ENCODE results near the gene NOVA1. TPM values are rescaled to one million over a fixed set of nuclear protein-coding genes. Genes with fewer than 3 reads are reported as not detected.
A peak's percentile ranks its signal among the peaks of the same experiment; 100 is the strongest.

NOVA1 gene
- polyA plus RNA-seq, 2 of the 4 experiments (the other 2 are of a cell fraction) = 5.1 to 9.8 TPM

- TF ChIP-seq HDAC2 (IDR thresholded peaks at IDR 0.05) (no peak), SREBF2 (IDR thresholded peaks at IDR 0.05) (no peak), HES2 (IDR thresholded peaks at IDR 0.05) (no peak), ESRRA (IDR thresholded peaks at IDR 0.05; ENCODE audit: borderline replicate concordance, low read length) (no peak), MAFK (IDR thresholded peaks at IDR 0.05; ENCODE audit: partially characterized antibody) (no peak), ATOH8 (CRISPR knock-in tag; IDR thresholded peaks at IDR 0.05; ENCODE audit: low read depth) (no peak), JUN (IDR thresholded peaks at IDR 0.05) (no peak), SMC3 (IDR thresholded peaks at IDR 0.05) (no peak), TFCP2L1 (CRISPR knock-in tag; IDR thresholded peaks at IDR 0.05) (no peak), FOSL2 (IDR thresholded peaks at IDR 0.05) (no peak), FOSL2 (CRISPR knock-in tag; IDR thresholded peaks at IDR 0.05) (no peak), REST (IDR thresholded peaks at IDR 0.05) (no peak), NPAS2 (CRISPR knock-in tag; IDR thresholded peaks at IDR 0.05; ENCODE audit: borderline replicate concordance) (no peak)
- TF ChIP-seq, protein P1, sequence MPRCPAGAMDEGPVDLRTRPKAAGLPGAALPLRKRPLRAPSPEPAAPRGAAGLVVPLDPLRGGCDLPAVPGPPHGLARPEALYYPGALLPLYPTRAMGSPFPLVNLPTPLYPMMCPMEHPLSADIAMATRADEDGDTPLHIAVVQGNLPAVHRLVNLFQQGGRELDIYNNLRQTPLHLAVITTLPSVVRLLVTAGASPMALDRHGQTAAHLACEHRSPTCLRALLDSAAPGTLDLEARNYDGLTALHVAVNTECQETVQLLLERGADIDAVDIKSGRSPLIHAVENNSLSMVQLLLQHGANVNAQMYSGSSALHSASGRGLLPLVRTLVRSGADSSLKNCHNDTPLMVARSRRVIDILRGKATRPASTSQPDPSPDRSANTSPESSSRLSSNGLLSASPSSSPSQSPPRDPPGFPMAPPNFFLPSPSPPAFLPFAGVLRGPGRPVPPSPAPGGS (IDR thresholded peaks at IDR 0.05) = no peak
- TF ChIP-seq, protein P2, sequence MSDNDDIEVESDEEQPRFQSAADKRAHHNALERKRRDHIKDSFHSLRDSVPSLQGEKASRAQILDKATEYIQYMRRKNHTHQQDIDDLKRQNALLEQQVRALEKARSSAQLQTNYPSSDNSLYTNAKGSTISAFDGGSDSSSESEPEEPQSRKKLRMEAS (IDR thresholded peaks at IDR 0.05) = no peak
- TF ChIP-seq, protein P3, sequence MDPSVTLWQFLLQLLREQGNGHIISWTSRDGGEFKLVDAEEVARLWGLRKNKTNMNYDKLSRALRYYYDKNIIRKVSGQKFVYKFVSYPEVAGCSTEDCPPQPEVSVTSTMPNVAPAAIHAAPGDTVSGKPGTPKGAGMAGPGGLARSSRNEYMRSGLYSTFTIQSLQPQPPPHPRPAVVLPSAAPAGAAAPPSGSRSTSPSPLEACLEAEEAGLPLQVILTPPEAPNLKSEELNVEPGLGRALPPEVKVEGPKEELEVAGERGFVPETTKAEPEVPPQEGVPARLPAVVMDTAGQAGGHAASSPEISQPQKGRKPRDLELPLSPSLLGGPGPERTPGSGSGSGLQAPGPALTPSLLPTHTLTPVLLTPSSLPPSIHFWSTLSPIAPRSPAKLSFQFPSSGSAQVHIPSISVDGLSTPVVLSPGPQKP (IDR thresholded peaks at IDR 0.05; ENCODE audit: low read depth, low read length) = no peak
- ATAC-seq (no peak), FAIRE-seq (no peak), DNase-seq (ENCODE audit: low read depth in 1 of 2, low spot score in 1 of 2) (no peak)
- ChIA-PET POLR2A (no interaction called here), CTCF (no interaction called here)
- H3K4me2 ChIP-seq = no peak overlapping the region
- 88% methylated on average over 2 of the region's 2 CpGs for WGBS (ENCODE audit: missing lambda C conversion rate)
- no peaks in the 10 kb centered on the region for H3K9me3 ChIP-seq
- no peaks in the 10 kb centered on the region for H3K4me1 ChIP-seq
- no peak overlapping the region for H3K4me3 ChIP-seq
- H3K27ac ChIP-seq = no peak overlapping the region
Observed at GRCh38 chr14:26577711-26578110, 20.1 kb downstream of the NOVA1 start.

- ATAC-seq = no peak
- FAIRE-seq = peak; percentile 51
- H3K9me3 ChIP-seq = no peaks in the 10 kb centered on the region
- H3K27ac ChIP-seq = no peak overlapping the region
- CTCF ChIA-PET = no interaction called here
- no peak overlapping the region for H3K4me3 ChIP-seq
- no peak for DNase-seq (ENCODE audit: low read depth in 1 of 2, low spot score in 1 of 2)
- 73% methylated on average over 1 of the region's 1 CpG for WGBS (ENCODE audit: missing lambda C conversion rate)
- no peak overlapping the region for H3K4me2 ChIP-seq
- POLR2A ChIA-PET = no interaction called here
- H3K4me1 ChIP-seq = no peaks in the 10 kb centered on the region
- TF ChIP-seq JUN (IDR thresholded peaks at IDR 0.05) (no peak), FOXS1 (CRISPR knock-in tag; IDR thresholded peaks at IDR 0.05) (no peak), HEYL (CRISPR knock-in tag; IDR thresholded peaks at IDR 0.05) (no peak), HMGXB4 (CRISPR knock-in tag; IDR thresholded peaks at IDR 0.05; ENCODE audit: borderline replicate concordance) (no peak), RFX5 (IDR thresholded peaks at IDR 0.05) (no peak), ESRRA (IDR thresholded peaks at IDR 0.05; ENCODE audit: borderline replicate concordance, low read length) (no peak), GATA3 (IDR thresholded peaks at IDR 0.05; ENCODE audit: borderline replicate concordance) (no peak), KDM5A (IDR thresholded peaks at IDR 0.05) (no peak), USF2 (IDR thresholded peaks at IDR 0.05) (no peak), NPAS2 (CRISPR knock-in tag; IDR thresholded peaks at IDR 0.05; ENCODE audit: borderline replicate concordance) (no peak), PHF8 (IDR thresholded peaks at IDR 0.05; ENCODE audit: borderline replicate concordance, low read depth) (no peak), RAD21 (conservative IDR thresholded peaks at IDR 0.05 in 1 of 2, IDR thresholded peaks at IDR 0.05 in 1 of 2) (no peak), SMC3 (IDR thresholded peaks at IDR 0.05) (no peak), EP300 (IDR thresholded peaks at IDR 0.05) (no peak), ZSCAN20 (CRISPR knock-in tag; IDR thresholded peaks at IDR 0.05) (no peak)
Observed at GRCh38 chr14:26554069-26554772, 43.6 kb downstream of the NOVA1 start.
